H1 (cell line): ENCODE data around the gene GMCL1.

Experiments used
- CHD1 ChIP-seq: IDR thresholded peaks from 2 replicates; pipeline ENCODE4 v1.6.1; 2012; ENCODE audit warnings: low read depth, low read length, improper control_type of control experiment
- CREB1 ChIP-seq: IDR thresholded peaks from 2 replicates; pipeline ENCODE4 v1.6.1; 2012; ENCODE audit warnings: inconsistent platforms
- EZH2 ChIP-seq: fragments of 200-600 bp; sonication (generic); IDR thresholded peaks from 2 replicates; pipeline ENCODE4 v1.7.1; 2012; ENCODE audit warnings: low read depth, mild to moderate bottlenecking, moderate library complexity, low read length, inconsistent platforms; ENCODE audit not compliant: severe bottlenecking
- HDAC2 ChIP-seq, 2 experiments: fragments of 300-600 bp in 1 of 2; sonication (generic) in 1 of 2; IDR thresholded peaks; 2 replicates each; pipeline ENCODE4 v1.6.1; 2011 to 2012; ENCODE audit warnings: low read depth in 2 of 2, low read length in 2 of 2, mild to moderate bottlenecking in 2 of 2, moderate library complexity in 2 of 2, borderline replicate concordance in 1 of 2, inconsistent platforms in 1 of 2
- MAFK ChIP-seq: IDR thresholded peaks from 2 replicates; pipeline ENCODE4 v1.6.1; 2012; ENCODE audit warnings: low read depth, mild to moderate bottlenecking, improper control_type of control experiment, low read length
- NANOG ChIP-seq: IDR thresholded peaks from 2 replicates; pipeline ENCODE4 v1.6.1; 2011; ENCODE audit warnings: low read length, low read depth, mild to moderate bottlenecking, inconsistent platforms; ENCODE audit not compliant: insufficient read depth, poor library complexity, severe bottlenecking
- POLR2AphosphoS5 ChIP-seq: IDR thresholded peaks from 2 replicates; pipeline ENCODE4 v1.6.1; 2011; ENCODE audit warnings: low read depth, low read length
- TAF1 ChIP-seq: IDR thresholded peaks from 2 replicates; pipeline ENCODE4 v1.6.1; 2011; ENCODE audit warnings: mild to moderate bottlenecking, low read depth, low read length
- TF ChIP-seq, protein P1 (sequence below), 3 experiments: IDR thresholded peaks; 1 replicate in 2 of 3; 2 replicates in 1 of 3; pipeline versions ENCODE4 v1.5.1 to v1.6.1; 2011; ENCODE audit warnings: low read length in 3 of 3, mild to moderate bottlenecking in 3 of 3, inconsistent platforms in 2 of 3, low read depth in 1 of 3, moderate library complexity in 1 of 3; ENCODE audit not compliant: insufficient read depth in 1 of 3; ENCODE audit errors: control extremely low read depth in 1 of 3

- TF ChIP-seq, protein P1, sequence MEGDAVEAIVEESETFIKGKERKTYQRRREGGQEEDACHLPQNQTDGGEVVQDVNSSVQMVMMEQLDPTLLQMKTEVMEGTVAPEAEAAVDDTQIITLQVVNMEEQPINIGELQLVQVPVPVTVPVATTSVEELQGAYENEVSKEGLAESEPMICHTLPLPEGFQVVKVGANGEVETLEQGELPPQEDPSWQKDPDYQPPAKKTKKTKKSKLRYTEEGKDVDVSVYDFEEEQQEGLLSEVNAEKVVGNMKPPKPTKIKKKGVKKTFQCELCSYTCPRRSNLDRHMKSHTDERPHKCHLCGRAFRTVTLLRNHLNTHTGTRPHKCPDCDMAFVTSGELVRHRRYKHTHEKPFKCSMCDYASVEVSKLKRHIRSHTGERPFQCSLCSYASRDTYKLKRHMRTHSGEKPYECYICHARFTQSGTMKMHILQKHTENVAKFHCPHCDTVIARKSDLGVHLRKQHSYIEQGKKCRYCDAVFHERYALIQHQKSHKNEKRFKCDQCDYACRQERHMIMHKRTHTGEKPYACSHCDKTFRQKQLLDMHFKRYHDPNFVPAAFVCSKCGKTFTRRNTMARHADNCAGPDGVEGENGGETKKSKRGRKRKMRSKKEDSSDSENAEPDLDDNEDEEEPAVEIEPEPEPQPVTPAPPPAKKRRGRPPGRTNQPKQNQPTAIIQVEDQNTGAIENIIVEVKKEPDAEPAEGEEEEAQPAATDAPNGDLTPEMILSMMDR (IDR thresholded peaks at IDR 0.05; ENCODE audit: control extremely low read depth in 1 of 3, insufficient read depth in 1 of 3, low read depth in 1 of 3, low read length in 3 of 3) = no peak
- TF ChIP-seq TAF1 = no peak
- no peak for TF ChIP-seq HDAC2 (IDR thresholded peaks at IDR 0.05; ENCODE audit: borderline replicate concordance in 1 of 2, low read depth in 2 of 2, low read length in 2 of 2)
- TF ChIP-seq MAFK = no peak
- TF ChIP-seq POLR2AphosphoS5 = no peak
- TF ChIP-seq CREB1 = no peak
- TF ChIP-seq NANOG = no peak
- TF ChIP-seq CHD1 = no peak
- TF ChIP-seq EZH2 = no peak
These were observed 88.9 kb downstream of the GMCL1 start for GRCh38 chr2:69918401-69918800.
